Stimulated activated CD8-positive, alpha-beta memory T cell treated with anti-CD3 and anti-CD28 coated beads, Interleukin-12 subunit alpha, Interleukin-12 subunit beta, amount 100 ng/mL, for 4 hours (primary cell): Measurements from ENCODE around the gene PIH1D1.

Experiments used
- DNase-seq: peaks from one replicate; pipeline ENCODE4 v3.0.0-alpha.2; 2020; ENCODE audit warnings: low read depth

The PIH1D1 gene

GRCh38 chr19:49434907-49435583 lies 16.6 kb downstream of the PIH1D1 start:
- no peak for DNase-seq

DNA sequence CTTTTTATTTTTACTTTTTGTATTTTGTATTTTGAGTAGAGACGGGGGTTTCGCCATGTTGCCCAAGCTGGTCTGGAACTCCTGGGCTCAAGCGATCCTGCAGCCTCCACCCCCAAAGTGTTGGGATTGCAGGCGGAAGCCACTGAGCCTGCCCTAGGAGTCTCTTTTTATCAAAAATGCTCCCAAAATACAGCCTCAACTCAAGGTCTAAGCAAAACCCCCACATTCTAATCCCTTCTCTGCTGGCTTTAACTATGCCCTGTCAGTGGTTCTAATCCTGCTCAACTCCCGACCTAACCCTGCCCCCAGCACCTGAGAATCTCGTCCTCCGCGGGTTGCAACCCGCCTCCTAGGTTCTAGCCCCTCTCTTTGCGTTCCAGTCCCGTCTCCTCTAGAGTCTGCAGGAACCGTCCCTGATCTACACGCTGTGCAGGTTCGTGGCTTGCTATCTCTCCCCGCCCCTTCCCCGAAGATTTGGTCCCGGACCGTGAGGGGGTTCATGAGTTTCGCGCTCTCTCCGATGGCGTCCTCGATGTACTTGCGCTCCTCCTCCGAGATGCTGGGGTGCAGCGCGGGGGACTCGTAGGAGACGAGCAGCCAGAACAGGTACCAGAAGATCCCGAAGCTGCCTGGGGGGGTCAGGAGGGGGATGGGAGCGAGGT lies 18.2 kb downstream of the PIH1D1 start:
- DNase-seq = no peak

DNA sequence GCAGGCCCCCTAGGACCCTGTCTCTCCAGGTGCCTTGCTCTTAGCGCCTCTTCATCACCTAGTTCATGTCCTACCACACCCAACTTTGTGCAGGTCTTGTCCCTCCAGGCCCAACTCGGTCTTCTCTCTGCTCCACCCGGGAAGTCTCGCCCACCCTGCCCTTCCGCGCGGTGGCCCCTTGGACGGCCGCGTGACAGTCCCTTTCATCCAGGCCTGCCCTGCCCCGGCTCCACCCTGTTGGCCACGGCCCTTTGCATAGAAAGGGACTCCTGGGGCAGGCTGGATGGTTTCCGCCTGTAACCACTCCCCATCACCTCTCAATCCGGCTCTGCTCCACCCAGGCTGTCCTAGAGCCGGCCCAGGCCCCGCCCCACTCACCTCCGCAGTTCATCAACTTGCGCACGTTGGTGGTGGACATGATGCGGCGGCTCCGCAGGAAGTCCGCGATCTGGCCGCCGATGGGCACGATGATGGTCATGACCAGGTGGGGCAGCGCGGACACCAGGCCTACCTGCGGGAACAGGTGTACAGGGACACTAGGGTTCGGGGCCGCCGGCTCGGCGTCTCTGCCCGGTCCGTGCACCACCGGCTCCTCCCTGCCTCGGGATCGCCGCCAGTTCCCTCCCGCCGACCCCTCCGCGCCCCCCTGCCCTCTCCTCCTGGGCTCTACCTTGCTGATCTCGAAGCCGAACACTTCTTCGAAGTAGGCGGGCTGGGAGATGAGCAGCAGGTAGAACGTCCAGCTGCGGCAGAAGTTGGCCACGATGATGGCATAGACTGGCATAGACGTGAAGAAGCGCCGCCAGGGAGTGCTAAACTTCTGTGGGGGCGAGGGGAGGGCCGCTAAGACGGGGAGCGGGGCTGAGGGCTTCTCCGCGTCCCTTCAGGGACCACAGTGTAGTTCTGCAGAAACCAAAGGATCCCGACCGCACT lies 19.2 kb downstream of the PIH1D1 start:
- no peak for DNase-seq

GRCh38 chr19:49431330-49431749 lies 20.3 kb downstream of the PIH1D1 start:
- no peak for DNase-seq

DNA sequence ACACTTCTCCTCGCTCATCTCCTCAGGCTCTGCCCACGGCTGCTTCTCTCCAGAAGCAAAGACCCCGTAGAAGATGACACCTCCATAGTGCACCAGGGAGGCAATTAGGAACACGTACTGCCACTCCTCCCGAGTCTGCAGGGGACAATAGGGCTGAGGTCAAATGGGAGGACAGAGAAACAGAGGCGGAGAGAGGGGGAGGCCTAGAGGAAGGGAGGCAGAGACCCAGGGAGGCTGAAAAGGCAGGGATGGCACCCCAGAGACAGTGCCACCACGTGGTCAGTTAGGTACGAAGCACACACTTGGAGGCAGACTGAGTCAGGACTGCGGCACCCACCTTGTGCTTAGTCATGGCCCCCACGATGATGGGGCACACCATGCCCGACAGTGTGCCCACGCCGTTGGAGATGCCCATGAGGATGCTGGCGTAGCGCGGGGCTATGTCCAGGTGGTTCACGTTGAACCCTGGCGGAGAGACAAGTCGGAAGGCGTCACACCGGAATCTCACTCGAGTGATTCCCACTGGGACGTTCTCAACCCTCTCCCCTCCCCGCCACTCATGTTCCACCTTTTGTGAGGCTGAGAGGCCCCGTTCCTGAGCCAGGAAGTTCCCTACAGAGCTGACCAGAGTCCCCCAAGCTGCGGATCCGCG lies 20.8 kb downstream of the PIH1D1 start:
- no peak for DNase-seq

DNA sequence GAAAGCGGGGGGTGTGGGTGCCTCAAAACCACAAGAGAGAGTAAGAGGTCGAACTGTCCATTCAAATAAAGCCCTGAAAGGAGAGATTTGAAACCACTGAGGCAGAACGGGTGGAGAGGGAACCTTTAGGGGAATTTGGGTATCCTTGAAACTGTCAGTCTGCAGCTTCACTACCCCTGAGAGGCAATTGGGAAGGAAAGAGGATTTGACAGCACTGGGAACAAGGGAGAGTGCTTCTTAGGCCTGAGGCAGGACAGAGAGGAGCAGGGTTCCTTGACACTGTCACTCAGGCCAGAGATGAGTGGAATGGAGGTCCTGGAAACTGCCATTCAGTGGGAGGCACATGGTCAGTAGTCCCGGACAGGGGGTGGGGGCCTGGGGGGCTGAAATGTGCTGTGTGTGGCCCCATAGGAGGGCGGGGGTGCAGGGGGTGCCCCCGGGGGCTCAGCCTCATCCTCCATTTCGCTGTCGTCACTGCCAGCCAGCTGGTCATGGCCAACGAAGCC lies 21.4 kb downstream of the PIH1D1 start:
- DNase-seq = no peak

DNA sequence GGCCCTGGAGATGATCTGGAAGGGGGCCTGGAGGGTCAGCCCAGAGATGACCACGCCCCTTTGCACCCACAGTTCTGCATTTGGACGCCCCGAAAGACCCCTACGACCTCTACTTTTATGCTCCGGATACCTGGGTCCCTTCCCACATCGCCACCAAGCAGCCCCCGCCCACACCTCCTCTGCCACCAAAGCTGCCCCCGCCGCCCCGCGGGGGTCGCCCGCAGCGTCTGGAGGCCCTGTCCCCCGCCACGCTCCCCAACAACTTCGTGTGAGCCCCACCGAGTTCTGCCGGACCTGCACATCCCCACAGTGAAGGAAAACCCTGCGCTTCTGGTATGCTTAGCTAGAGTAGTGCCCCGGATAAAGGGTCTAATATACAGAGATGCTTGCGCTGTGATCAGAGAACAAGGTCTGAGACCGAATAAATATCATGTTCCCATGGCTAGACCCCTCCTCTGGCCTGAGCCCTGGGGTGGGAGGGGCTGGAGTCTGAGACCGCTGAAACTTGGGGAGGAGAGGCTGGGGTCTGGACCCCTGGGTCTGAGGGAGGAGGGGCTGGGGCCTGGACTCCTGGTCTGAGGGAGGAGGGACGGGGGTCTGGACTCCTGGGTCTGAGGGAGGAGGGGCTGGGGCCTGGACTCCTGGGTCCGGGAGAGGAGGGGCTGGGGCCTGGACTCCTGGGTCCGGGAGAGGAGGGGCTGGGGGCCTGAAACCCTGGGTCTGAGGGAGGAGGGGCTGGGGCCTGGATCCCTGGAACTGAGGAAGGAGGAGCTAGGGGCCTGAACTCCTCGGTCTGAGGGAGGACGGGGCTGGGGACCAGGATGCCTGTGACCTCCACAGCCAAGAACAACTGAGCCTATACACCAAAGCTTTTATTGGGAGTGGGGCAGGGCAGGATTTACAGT lies 22.8 kb downstream of the PIH1D1 start:
- no peak for DNase-seq

GRCh38 chr19:49427855-49428546 lies 23.6 kb downstream of the PIH1D1 start:
- no peak for DNase-seq

DNA sequence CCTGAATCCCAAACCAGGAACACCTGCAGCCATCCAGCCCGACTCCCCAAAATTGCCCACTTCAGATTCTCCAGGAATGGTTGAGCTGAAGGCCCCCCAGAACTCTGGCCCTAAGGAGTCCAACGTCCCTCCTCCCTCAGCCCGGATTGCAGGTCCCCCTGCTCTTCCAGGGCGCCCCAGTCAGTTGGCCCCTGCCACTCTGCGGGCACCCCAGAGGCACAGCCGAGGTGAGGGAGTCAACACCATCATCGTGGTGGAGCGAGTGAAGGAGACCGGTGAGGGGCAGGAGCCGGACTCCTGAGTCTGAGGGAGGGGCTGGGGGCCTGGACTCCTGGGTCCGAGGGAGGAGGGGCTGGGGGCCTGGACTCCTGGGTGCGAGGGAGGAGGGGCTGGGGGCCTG lies 24.3 kb downstream of the PIH1D1 start:
- no peak for DNase-seq

GRCh38 chr19:49425922-49426592 lies 25.6 kb downstream of the PIH1D1 start:
- DNase-seq = no peak

- DNase-seq = no peak
These were observed 26.4 kb downstream of the PIH1D1 start, which contains the start of gene GFY for GRCh38 chr19:49425178-49425577. Gene GFY, plus strand, starts transcription at chr19:49425388. Its CDS starts 1,043 bp downstream, at chr19:49426431.

DNA sequence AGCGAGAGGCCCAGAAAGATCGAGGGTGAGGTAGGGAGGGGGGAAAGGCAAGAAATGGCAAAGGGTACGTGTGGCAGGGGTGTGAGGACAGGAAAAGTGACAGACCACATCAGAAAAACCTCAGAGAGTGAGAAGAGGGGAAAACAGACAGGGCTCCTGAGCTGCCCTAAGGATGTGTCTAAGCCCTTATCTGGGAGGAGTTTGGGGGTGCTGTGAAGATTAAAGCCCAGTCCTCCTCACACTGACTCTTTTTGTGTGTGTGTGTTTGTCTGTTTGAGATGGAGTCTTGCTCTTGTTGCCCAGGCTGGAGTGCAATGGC lies 27.7 kb downstream of the PIH1D1 start:
- no peak for DNase-seq

- DNase-seq = no peak
These were observed 28.3 kb downstream of the PIH1D1 start, which contains the start of gene PTH2 for GRCh38 chr19:49423071-49423984. Gene PTH2, minus strand, starts transcription at chr19:49423441. Its CDS starts 102 bp downstream, at chr19:49423339.

DNA sequence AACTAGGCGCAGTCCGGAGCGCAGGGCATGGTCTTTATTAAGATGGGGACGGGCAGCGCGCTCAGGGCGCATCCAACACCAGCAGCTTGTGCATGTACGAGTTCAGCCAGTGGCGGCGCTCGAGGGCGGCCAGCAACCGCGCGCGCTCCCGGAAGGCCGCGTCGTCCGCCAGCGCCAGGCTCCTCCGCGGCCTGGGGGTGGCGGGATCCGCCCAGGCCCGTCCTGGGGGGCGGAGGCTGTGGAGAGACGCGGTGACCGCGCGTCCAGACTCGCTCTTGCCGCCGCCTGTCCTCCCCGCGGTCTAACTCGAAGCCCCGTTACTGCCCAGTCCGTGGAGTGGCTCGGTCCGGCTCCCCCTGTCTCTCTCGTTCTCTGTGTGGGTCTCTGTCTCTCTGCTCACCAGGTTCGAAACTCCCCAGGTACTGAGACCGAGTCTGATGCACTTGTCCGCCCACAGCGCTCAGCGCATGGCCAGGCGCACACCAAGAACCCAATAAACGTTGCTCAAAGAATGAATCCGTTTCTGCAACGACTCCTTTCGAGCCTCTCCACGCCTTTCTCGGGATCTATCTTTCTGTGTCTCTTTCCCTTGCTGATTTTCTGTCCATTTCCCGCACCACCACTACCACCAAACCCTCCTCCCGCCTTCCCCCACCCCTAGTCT lies 29.1 kb downstream of the PIH1D1 start:
- DNase-seq = no peak

DNA sequence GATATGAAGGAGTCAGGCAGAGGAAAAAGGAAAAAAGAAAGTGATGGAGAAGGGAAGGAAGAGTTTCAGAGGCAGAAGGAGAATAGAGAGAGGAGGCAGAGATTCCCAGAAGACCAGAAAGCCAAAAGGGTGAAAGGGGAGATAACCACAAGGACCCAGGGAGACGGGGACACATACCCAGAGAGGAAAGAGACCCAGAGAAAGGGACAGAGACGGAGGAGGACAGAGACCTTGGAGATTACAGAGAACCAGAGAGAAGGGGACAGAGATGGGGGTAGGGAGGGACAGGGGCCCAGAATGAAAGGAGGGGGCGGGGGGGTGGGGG lies 29.8 kb downstream of the PIH1D1 start:
- no peak for DNase-seq

GRCh38 chr19:49421039-49421877 lies 30.4 kb downstream of the PIH1D1 start:
- DNase-seq = no peak

- DNase-seq = no peak
These were observed 31.4 kb downstream of the PIH1D1 start for GRCh38 chr19:49420227-49420626.
